Activated CD8-positive, alpha-beta memory T cell treated with anti-CD3 and anti-CD28 coated beads for 1 hour (primary cell): ENCODE data around the gene ULK1.
"Not testable (repeated sequence)": the region's sequence is repeated elsewhere in the genome, so short reads cannot be mapped to it uniquely, and the experiment has no call there.

Experiments used
- DNase-seq, 2 donors: peaks; one replicate each; pipeline ENCODE4 v3.0.0-alpha.2; 2020; ENCODE audit warnings: low read depth in 1 of 2; ENCODE audit errors: extremely low read depth in 1 of 2

ULK1 gene

DNA sequence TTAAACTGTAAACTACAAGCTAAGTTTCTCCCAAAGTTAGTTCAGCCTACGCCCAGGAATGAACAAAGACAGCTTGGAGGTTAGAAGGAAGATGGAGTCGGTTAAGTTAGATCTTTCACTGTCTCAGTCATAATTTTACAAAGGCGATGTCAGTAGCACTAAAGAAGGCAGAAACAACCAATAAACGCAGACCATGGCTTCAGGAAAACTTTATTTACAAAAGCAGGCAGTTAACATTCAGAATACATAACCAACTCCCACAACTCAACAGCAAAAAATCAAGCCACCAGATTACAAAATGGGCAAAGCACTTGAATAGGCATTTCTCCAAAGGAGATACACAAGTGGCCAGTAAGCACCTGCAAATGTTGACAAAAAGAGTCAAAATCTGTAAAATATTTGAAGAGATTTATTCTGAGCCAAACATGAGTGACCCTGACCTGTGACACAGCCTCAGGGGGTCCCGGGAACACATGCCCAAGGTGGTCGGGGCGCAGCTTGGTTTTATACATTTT is 8.8 kb upstream of the ULK1 start:
- DNase-seq, result no peak

DNA sequence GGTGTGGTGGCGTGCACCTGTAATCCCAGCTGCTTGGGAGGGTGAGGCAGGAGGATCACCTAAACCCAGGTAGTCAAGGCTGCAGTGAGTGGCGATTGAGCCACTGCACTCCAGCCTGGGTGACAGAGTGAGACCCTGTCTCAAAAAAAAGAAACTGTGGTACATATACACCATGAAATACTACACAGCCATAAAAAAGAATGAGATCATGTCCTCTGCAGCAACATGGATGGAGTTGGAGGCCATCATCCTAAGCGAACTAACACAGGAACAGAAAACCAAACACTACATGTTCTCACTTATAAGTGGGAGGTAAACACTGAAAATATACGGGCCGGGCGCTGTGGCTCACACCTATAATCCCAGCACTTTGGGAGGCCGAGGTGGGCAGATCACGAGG is 2.7 kb upstream of the ULK1 start:
- not testable (repeated sequence) for DNase-seq

DNA sequence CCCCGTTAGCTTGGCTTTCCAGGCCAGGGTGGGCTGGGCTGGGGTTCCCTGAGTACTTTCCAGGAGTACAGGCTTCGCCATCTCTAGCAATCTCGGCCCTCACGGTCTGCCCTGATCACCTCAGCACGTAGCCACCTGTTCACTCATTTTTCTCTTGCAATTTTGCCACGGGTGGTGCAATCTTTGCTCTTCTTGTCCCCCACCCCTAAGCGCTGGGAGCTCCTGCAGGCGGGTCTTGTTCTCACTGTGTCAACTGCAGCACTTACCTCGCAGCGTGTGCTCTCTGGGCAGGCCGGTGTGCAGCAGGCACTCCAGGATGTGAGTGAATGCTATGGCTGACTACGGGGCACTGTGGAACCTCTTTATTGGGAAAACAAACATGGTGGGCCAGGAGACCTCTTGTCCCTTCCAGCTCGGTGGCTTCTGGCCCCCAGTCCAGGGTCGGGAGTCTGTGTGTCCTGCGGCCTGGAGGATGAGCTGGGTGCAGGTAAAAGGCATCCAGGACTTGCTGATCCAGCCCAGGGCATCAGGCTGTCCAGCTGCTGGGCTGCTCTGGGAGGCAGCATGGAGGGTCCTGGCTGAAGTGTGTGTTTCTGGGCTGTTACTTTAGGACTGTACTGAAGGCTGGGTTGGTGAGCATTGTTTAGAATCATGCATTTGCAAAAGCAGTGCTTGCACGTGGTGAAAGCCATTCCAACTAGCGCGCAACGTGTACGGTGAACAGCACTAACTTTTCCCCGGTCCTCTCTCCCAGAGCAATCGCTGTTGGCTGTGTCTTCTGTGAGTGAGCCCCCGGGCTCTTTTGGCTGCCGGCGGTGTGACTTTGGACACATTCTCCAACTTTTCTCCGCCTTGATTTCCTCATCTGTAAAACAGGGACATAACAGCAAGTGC is 1.5 kb upstream of the ULK1 start:
- DNase-seq, result no peak

DNA sequence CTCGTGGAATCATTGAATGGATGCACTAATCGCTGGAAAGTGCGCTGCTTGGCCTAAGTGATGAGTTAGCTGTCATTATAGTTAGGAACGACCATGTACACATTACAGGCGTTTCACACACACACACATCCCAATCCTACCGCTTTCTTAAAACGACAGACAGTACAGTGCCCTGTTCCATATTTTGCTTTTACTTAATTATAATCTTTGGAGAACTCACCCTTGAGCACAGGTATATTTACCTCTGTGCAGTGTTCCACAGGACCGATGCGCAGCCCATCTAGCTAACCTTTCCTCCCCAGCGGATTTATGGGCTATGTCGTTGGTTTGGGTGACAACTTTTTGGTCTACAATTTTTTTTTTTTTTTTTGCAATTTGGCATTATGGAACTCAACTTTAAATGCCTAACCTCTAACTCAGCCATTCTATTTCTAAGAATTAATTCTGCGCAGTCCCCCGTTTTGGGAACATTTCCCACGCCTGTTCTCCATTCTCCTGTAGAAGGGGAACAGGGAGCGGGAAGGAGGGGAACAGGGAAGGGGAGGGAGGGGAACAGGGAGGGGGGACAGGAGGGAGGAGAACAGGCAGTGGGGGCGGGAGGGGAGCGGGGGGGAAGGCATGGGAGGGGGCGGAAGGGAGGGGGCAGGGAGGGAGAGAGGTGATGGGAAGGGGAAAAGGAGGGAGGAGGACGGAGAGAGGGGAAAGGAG is 663 bp upstream of the ULK1 start:
- no peak for DNase-seq

DNA sequence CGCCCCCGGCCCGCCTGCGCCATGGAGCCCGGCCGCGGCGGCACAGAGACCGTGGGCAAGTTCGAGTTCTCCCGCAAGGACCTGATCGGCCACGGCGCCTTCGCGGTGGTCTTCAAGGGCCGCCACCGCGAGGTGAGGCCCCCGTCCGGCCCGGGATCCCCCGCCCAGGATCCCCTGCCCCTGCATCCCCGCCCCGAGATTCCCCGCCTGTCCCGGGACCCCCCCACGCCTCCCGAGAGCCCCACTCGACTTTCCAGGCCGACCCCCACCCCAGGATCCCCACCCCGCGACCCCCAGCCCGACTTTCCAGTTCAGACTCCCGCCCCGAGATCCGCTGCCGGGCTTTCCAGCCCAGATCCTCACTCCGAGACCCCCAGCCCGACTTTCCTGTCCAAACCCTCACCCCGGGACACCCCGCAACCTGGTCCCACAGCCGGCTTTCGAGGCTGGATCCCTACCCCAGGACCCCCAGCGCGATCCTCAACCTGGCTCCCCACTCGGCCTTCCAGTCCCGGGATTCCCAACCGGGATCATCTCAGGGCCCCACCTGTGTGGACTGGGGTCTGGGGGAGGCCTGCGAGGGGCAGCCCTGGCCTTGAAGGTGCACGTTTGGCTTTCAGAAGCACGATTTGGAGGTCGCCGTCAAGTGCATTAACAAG is 688 bp downstream of the ULK1 start:
- DNase-seq, result no peak

DNA sequence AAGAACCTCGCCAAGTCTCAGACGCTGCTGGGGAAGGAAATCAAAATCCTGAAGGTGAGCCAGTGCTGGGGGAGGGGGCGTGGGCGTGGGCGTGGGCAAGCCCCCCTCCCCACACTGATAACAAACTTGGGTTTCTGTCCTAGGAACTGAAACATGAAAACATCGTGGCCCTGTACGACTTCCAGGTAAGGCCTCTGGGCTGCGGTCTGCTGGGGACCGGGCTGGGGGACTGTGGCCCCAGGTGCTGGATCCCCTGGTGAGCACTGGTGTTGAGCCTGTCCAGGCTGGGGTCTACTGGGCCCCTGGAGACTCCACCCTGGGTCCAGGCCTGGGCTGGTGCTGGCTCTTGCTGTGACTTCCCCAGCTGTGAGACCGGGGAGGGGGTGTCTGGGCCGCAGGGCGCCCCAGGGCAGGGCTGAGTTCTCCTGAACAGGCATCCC is 1.2 kb downstream of the ULK1 start:
- no peak for DNase-seq

DNA sequence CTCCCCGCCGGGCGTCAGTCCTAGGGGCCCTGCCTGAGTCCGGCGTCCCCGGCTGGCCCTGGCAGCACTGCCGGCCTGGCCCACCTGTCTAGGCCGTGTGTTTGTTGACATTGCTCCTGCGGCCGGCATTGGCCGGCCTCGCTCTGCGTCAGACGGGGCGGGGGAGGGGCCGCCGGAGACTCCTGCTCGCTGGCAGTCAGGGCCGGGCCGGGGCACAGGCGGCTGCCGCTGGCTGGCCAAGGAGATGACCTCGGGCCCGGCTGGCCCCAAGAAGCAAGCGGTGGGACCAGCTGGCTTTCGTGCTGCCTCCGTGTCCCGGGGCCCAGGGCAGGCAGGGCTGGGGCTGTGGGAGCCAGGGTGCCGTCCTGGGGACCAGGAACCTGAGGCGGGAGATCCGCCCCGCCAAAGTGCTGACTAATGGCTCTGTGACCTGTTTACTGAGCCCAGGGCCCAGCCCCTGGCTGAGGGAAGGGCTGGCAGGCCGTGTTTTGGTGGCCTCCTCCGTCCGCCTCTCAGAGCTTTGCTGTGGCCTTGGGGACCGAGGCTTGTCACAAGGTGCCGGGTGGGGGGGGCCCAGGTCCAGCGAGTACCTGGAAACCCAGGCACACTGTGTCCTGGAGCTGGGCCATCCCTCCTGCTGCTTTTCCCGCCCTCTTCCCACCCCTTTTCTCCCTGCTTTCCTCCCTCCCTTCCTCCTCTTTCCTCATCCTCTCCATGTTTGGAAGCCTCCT is 1.8 kb downstream of the ULK1 start:
- DNase-seq, result peak in 1 of 2 donors; percentile 45

DNA sequence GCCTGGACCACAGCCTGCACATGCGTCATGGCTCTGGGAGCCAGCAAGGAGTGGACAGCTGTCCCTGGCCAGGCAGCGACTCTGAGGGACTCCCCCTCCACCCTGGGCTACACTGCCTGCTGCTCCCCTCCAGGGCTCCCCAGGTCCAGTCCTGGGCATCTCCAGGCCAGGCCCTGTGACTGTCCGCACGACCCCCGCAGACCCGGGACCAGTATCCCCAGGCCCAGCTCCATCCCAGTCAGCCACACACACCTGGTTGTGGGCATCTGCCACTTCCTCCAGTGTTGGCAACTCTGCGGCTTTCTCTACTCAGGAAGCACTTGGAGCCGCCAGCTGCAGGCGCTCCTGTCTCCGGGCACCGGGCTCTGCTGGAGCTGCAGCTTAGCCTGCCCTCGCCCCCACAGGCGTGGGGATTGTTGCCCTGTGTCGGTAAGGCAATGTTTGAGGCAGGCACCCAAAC is 2.4 kb downstream of the ULK1 start:
- DNase-seq, result no peak

DNA sequence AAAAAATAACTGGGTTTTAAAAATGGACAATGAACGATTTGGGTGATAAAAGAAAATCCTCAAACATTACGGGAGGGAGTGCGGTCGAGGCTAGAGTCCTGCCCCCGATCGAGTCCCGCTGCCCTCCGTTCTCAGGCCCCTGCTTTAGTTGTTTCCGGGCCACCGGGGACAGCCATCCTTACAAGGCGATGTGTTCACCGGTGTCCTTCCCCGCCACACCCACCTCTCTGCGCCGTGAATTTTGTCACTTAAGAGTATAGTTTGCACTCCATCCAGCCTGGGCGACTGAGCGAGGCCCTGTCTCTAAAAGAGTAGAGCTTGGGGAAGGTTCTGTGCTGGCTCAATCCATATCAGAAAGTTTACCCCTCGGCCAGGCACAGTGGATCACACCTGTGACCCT is 2.9 kb downstream of the ULK1 start:
- DNase-seq, result no peak

DNA sequence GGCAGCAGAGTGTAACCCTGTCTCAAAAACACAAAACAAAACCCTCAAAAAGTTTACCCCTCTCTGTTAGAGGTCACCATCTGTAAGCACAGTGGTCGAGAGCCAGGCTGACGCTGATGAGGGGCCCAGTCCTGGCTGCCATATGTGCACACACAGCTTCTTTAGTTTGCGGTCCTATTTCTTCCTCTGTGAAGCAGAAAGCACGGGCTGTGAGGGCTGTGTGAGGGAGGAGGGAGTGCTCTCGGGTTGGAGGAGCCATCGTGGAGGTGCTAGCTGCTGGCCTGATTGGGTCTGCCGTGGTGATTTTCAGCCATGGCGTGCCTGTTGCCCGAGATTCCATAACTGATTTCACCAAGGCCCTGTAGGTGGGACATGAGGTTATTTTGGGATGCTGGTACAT is 3.5 kb downstream of the ULK1 start:
- DNase-seq, result no peak

DNA sequence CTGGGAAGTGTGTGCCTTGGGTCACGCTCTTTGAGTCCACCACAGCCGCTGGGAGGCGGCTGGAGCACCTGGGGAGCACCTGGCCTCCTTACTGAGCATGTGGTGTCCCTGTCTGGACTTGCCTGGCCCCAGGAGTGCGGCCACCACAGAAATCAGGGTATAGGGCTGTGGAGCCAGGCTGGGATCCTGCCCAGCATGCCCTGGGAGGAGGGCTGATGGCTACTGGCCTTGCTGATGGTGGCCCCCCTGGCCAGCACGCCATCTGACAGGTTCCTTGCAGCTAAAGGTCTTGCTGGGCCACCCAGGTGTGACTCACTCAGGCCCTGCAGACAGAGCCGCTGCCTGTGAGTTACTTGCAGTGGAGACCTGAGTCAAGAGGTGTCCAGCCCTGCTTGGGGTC is 6.0 kb downstream of the ULK1 start:
- DNase-seq, result no peak

DNA sequence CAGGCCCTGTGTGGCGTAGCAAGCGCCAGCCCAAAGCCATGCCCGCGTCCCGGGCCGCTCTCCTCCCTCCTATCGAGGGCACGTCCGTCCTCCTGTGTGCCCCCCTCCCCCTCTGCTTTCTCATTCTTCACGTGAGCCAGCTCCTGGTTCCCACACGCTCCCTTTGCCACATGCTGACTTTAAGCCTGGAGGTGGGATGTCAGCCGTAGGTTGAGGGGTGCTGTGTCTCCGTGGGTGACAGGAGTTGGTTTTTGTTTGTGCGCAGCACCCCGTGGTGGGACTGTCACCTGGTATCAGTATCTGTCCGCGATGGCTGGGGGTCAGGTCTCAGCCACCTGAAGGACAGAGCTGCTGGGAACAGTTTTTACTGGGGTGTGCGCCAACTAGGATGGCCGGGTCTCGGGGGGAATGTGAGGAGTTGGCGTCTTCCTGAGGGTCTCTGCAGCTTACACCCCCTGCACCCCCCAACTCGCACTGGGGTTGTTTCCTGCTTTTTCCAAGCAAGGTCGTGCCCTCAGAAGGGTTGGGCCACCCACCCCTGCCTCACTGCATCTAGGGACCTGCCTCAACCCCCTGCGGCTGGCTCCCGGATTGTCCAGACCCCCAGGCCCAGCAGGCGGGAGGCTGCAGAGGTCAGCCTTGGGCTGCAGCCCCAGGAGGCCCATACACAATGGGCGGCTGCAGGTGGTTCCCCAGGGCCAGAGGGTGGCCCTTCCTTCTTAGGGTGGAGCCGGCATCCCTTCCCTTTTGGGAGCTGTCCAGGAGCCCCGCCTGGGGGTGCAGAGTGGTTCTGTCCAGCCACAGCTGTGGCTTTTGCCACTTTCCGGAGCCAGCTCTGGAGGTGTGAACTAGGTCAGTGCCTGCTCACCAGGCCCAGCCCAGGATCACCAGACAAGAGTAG is 7.3 kb downstream of the ULK1 start:
- DNase-seq, result no peak

DNA sequence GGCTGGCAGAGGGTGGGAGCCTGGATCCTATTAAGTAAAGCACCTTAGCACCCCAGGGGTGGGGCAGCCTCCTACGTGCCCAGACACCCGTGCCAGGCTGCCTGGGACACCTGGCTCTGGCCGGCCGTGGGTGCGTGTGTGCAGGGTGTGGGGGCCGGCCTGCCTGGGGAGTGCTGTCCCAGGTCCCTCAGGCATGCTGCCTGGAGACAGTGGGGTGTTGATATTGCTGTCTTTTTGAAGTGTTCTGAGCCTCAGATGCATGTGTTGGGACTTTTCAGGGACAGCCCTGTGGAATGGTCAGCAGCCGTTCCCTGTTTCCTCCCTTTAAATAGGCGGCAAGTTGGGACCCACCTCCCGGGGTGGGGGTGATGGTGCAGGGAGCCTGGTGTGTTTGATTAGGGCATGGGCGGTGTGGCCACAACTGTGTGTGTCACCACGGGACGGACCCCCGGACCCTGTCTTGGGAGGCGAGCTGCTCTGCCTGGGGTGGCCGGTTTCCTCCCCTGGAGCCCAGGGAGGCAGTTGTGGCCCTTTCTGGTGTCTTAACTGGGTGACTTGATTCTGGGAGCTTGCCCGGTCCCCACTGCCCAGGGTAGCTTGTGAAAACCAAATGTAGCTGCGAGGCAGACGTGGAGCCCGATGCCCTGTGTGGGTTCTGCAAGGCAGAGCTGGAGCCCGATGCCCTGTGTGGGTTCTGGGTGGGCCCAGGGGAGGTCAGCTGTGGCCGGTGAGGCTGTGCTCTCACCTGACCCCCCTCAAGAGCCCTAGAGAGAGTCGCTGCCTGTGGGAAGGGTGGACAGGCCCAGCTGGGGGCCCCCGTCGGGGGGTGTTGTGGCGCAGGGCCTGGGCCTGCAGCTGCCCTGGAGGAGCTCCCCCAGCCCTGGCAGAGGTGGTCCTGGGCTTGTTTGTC is 8.2 kb downstream of the ULK1 start:
- DNase-seq, result no peak

DNA sequence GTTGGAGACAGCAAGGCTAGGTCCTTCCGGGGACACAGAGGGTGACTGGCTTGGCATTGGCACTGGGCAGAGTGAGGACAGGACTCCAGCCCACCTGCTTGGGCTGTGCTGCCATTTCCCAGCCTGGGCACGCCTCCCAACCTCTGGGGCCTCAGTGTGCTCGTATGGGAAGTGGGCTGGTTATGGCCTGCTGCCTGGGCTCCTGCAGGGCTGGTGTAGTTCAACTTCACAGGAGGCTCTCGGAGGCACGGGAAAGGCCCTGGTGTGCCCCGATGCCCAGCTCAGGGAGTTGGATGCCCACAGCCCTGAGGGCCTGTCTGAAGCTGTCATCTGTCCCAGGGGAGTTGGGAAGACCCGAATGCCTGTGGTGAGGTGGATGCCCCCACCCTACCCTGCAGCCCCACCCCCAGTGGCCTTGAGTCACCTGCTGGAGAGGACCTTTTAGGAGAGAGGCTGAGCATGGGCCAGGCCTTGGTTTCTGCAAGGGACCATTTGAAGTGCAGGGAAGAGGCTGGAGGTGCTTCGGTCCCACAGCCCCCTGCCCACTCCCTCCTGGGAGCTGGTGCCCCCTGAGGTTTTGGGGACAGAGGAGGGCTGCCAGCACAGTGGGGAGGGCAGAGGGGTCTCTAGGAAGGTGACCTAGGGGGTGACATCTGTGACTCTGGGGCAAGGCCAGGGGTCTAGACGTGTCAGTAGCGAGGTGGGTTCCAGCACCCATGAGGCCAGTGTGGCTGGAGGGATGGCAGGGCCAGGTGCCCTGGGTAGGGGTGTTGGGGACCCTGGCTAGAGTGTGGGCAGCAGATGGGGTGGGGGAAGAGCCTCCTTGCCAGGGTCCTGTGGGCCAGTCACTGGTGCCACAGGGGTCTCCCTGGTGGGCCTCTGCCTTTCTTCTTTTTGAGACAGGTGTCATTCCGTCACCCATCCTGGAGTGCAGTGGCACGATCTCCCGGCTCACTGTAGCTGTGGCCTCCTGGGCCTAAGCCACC is 9.1 kb downstream of the ULK1 start:
- no peak for DNase-seq

DNA sequence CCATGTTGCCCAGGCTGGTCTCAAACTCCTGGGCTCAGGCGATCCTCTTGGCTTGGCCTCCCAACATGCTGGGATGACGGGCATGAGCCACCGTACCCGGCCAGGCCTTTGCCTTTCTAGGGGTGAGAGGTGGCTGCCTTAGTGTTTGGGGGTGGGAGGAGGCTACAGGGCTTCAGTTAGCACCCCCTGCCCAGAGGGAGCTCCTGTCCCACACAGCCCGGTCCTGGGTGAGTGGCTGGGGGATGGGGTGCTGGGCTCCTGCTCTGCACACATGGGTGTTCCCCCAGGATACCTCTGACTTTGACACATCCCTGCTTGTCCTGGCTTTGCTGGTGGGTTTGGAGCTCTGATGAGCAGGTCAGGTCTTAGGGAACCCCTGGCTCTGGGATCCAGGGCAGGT is 9.9 kb downstream of the ULK1 start:
- no peak for DNase-seq

DNA sequence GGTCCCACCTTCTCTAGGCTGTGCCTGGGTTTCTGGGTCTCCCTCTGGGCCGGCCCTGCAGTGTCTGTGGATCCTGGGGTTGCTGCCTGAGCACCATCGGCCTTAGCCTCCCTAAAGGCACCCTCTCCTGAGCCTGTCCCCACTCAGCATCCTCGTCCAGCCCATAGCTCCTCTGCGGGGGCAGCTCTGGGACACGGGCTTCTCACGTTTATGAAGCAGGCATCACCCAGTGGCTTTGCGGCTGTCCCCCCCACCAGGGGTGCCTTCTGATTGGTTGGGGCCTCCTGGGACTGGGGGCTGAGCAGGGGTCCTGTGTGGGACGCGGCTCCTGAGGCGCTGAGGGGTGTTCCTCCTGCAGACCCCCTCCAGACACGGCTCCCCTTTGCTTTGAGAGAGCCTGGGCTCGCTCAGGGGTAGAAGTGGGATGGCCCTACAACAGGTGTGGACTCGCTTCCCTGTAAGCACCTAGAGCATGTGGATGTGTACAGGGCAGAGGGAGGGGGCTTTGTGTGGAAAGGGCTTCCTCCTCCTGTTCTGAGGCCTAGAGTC is 10.7 kb downstream of the ULK1 start:
- no peak for DNase-seq

DNA sequence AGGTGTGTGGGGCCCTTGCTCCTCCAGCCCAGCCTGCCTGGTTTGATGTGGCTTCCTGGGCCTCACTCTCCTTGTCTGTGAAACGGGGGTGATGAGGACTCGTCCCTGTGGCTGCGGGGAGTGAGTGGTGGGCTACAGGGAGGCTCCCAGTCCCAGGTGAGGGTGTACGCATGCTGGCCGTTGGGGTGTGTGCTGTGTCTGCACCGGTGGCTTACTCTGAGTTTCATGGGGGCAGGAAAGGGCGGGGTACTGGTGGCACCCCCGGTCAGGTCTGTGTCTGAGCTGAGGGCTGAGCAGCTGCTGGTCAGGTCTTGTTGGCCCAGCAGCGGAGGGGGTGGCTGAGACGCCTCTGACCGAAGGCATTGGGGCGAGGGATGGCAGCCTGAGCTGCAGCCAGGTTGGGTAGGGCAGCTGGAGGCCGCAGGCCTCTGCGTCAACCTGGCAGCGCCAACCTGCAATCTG is 11.2 kb downstream of the ULK1 start:
- DNase-seq, result no peak
